GM21717 (cell line): Measurements from ENCODE around the gene YJU2.

Source experiments
- ATAC-seq: cut with Tn5 transposase; IDR thresholded peaks from one replicate; pipeline ENCODE4 v1.9.1; 2021; ENCODE audit warnings: mild to moderate bottlenecking, moderate library complexity; ENCODE audit not compliant: unreplicated experiment

Gene YJU2

GRCh38 chr19:4295972-4296771 is 49.3 kb downstream of the YJU2 start:
- no peak for ATAC-seq

- no peak for ATAC-seq
Observed at GRCh38 chr19:4297901-4298809, 51.3 kb downstream of the YJU2 start.

- ATAC-seq, result no peak
Observed at GRCh38 chr19:4298810-4299550, 52.1 kb downstream of the YJU2 start.

- ATAC-seq, result no peak
Observed at GRCh38 chr19:4300589-4300988, 53.7 kb downstream of the YJU2 start.

GRCh38 chr19:4301590-4302242 is 54.8 kb downstream of the YJU2 start:
- ATAC-seq, result no peak

GRCh38 chr19:4302243-4302640 is 55.4 kb downstream of the YJU2 start, which contains the start of gene TMIGD2:
Gene TMIGD2 (minus strand): TSS chr19:4302389. CDS start chr19:4302385, 4 bp downstream.
- ATAC-seq, result no peak

- ATAC-seq, result no peak
Observed at GRCh38 chr19:4303819-4304537, 57.1 kb downstream of the YJU2 start.

GRCh38 chr19:4304538-4305256 is 57.8 kb downstream of the YJU2 start, which contains the start of gene FSD1:
Gene FSD1 (plus strand): TSS chr19:4304598. CDS start chr19:4304747, 149 bp downstream.
- no peak for ATAC-seq

- no peak for ATAC-seq
Observed at GRCh38 chr19:4305257-4305612, 58.4 kb downstream of the YJU2 start.

- ATAC-seq, result no peak
Observed at GRCh38 chr19:4305659-4306058, 58.8 kb downstream of the YJU2 start.

- no peak for ATAC-seq
Observed at GRCh38 chr19:4310247-4311121, 63.6 kb downstream of the YJU2 start.

GRCh38 chr19:4313847-4314490 is 67.1 kb downstream of the YJU2 start:
- no peak for ATAC-seq

GRCh38 chr19:4316956-4317355 is 70.1 kb downstream of the YJU2 start:
- ATAC-seq, result no peak

GRCh38 chr19:4318460-4318859 is 71.6 kb downstream of the YJU2 start:
- no peak for ATAC-seq
